ENCODE data around the gene GNAQ. TPM values are rescaled to one million over a fixed set of nuclear protein-coding genes. Genes with fewer than 3 reads are reported as not detected.

Gene GNAQ
- total RNA-seq, 1 experiment from 2014 or later, result 48.6 TPM

- no peak overlapping the region for H3K4ac ChIP-seq (ENCODE audit: low read depth, low read length)
- H3K79me1 ChIP-seq (ENCODE audit: insufficient read depth, low read depth, low read length, poor library complexity, severe bottlenecking), result no peaks in the 10 kb centered on the region
- H3K79me2 ChIP-seq (ENCODE audit: insufficient read depth, low read length), result no peaks in the 10 kb centered on the region
- no peak for TF ChIP-seq CTCF (conservative IDR thresholded peaks at IDR 0.05)
- H3K4me1 ChIP-seq (ENCODE audit: insufficient read depth, low read length), result peaks cover 10% of the 10 kb centered on the region; the same call in 1 of the 2 replicates
- WGBS (ENCODE audit: extremely low coverage, insufficient read length, low lambda C conversion rate), result no CpG with 5 or more reads among the region's 3 CpGs
- H4K20me1 ChIP-seq (ENCODE audit: control insufficient read depth, insufficient read depth, insufficient read length), result no peaks in the 10 kb centered on the region
- no peak overlapping the region for H3K14ac ChIP-seq (ENCODE audit: insufficient read depth, low read length)
- H2BK120ac ChIP-seq (ENCODE audit: low read depth, low read length, poor library complexity, severe bottlenecking), result no peak overlapping the region
- no peak for DNase-seq
- H3K23ac ChIP-seq (ENCODE audit: insufficient read length, low read depth, low read length), result no peak overlapping the region
- H3K9me3 ChIP-seq (ENCODE audit: control insufficient read depth, low read depth, low read length), result no peaks in the 10 kb centered on the region
- H3K18ac ChIP-seq (ENCODE audit: insufficient read length, low read depth, low read length), result no peak overlapping the region
- no peaks in the 10 kb centered on the region for H3K23me2 ChIP-seq (ENCODE audit: insufficient read length, low read depth, low read length, poor library complexity, severe bottlenecking)
- H3T11ph ChIP-seq (ENCODE audit: low read length), result no peak overlapping the region
- no peaks in the 10 kb centered on the region for H3K36me3 Mint-ChIP-seq (ENCODE audit: insufficient read depth in 1 of 3, low read depth in 3 of 3)
- H2BK15ac ChIP-seq (ENCODE audit: low read depth, low read length), result no peak overlapping the region
- H3K4me1 Mint-ChIP-seq, result peaks cover 24 to 27% of the 10 kb centered on the region in 2 experiments
- H3K27ac Mint-ChIP-seq, result peak overlapping the region in 2 of 3 experiments; percentile 57 to 78; a peak in 3 of 7 replicates
- H2BK5ac ChIP-seq (ENCODE audit: insufficient read length, low read length), result no peak overlapping the region
- H3K9me3 Mint-ChIP-seq, result no peaks in the 10 kb centered on the region
- H2AK5ac ChIP-seq (ENCODE audit: insufficient read length, low read length), result no peak overlapping the region
- no peak overlapping the region for H3K4me3 Mint-ChIP-seq
- H3K4me2 ChIP-seq (ENCODE audit: insufficient read depth, insufficient read length, low read length), result no peak overlapping the region
- no peak overlapping the region for H4K5ac ChIP-seq (ENCODE audit: insufficient read length, low read depth, low read length)
- H3K56ac ChIP-seq (ENCODE audit: insufficient read length, low read depth, low read length), result no peak overlapping the region
- H3K27me3 Mint-ChIP-seq (ENCODE audit: low read depth), result no peaks in the 10 kb centered on the region
- H3K27me3 ChIP-seq (ENCODE audit: insufficient read depth, low read length), result no peaks in the 10 kb centered on the region
- H2BK12ac ChIP-seq (ENCODE audit: insufficient read length, low read depth, low read length), result no peak overlapping the region
- H4K8ac ChIP-seq (replicated peaks; ENCODE audit: insufficient read length, low read depth, low read length), result no peak overlapping the region
- no peak overlapping the region for H3K27ac ChIP-seq (ENCODE audit: insufficient read length, low read depth, low read length)
- no peak overlapping the region for H2BK20ac ChIP-seq (ENCODE audit: low read depth, low read length, poor library complexity, severe bottlenecking)
- H3K9ac ChIP-seq (ENCODE audit: extremely low read depth, insufficient read length, low read length), result no peak overlapping the region
- H2AFZ ChIP-seq (ENCODE audit: low read length), result no peak overlapping the region
- no peak overlapping the region for H4K91ac ChIP-seq (ENCODE audit: insufficient read length, low read depth, low read length)
These were observed 146.4 kb downstream of the GNAQ start for GRCh38 chr9:77885104-77885672.
